ENCODE data around the gene CNTNAP2. TPM values are rescaled to one million over a fixed set of nuclear protein-coding genes. Genes with fewer than 3 reads are reported as not detected.
A peak's percentile ranks its signal among the peaks of the same experiment; 100 is the strongest.

CNTNAP2 gene
- polyA plus RNA-seq, 1 experiment, result not detected

- ChIA-PET CTCF (no interaction called here), POLR2A (no interaction called here)
- TF ChIP-seq, protein P1, sequence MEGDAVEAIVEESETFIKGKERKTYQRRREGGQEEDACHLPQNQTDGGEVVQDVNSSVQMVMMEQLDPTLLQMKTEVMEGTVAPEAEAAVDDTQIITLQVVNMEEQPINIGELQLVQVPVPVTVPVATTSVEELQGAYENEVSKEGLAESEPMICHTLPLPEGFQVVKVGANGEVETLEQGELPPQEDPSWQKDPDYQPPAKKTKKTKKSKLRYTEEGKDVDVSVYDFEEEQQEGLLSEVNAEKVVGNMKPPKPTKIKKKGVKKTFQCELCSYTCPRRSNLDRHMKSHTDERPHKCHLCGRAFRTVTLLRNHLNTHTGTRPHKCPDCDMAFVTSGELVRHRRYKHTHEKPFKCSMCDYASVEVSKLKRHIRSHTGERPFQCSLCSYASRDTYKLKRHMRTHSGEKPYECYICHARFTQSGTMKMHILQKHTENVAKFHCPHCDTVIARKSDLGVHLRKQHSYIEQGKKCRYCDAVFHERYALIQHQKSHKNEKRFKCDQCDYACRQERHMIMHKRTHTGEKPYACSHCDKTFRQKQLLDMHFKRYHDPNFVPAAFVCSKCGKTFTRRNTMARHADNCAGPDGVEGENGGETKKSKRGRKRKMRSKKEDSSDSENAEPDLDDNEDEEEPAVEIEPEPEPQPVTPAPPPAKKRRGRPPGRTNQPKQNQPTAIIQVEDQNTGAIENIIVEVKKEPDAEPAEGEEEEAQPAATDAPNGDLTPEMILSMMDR (IDR thresholded peaks at IDR 0.05; ENCODE audit: insufficient read depth, low read depth, low read length), result no peak
- Histone ChIP-seq H3K27me3 (ENCODE audit: control insufficient read depth, insufficient read depth, low read length) (no peaks in the 10 kb centered on the region), H3K4me3 (ENCODE audit: low read depth, low read length) (no peak overlapping the region), H3K36me3 (ENCODE audit: control insufficient read depth, insufficient read depth, low read length) (no peaks in the 10 kb centered on the region)
- DNase-seq (ENCODE audit: low read depth), result no peak
These were observed 22.3 kb downstream of the CNTNAP2 start for GRCh38 chr7:146138926-146139325.

DNA sequence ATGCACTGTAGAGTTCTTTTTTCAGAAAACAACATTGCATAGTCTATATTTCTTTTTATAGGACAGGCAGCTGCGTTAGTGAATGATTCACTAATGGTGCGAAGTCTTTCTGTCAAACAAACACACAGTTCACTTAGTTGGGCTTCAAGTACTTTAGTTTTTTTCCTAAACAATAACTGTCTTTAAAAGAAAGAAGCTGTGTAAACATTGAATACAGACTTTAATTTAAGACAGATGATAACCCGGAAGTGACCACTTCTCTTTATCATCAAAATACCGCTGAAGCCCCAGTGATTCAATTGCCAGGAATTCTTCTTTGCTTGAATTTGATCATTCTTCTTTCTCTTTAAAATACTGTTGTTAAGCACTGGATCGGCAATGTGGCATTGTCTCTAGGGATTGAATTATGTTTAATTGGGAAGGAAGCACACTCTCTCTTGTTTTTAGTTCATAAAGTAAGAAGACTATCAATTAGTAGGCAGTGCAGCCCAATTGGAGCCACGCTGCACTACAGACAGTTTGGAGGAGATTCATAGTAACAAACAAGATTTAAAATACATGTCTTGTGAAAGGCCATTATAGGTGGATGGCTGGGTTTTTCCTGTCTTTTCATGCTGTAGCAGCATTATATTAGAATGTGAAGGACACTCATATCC, 30.4 kb downstream of the CNTNAP2 start:
- TF ChIP-seq, protein P1 (IDR thresholded peaks at IDR 0.05; ENCODE audit: insufficient read depth, low read depth, low read length), result no peak
- Histone ChIP-seq H3K36me3 (ENCODE audit: control insufficient read depth, insufficient read depth, low read length) (no peaks in the 10 kb centered on the region), H3K27me3 (ENCODE audit: control insufficient read depth, insufficient read depth, low read length) (no peaks in the 10 kb centered on the region), H3K4me3 (ENCODE audit: low read depth, low read length) (no peak overlapping the region)
- POLR2A ChIA-PET, result no interaction called here
- DNase-seq (ENCODE audit: low read depth), result peak; percentile 51
- CTCF ChIA-PET, result interaction anchor here (1.4 kb wide), 1 partner anchor 10 kb away, joined by 4 read pairs; no protein-coding TSS in a partner anchor

DNA sequence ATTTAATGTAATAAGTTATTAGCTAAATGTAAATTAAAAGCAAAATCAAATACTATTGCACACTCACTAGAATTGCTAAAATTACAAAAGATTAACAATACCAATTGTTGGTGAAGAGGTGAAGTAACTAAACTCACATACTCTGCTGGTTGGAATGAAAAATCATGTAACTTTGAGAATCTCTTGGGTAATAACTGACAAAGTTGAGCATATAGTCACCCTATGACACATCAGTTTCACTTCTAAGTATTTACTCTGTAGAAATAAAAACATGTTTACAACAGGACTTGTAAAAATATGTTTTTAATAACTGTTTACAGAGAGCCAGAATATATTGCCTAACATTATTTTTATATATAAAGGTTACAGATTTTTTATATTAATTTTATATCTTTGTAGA, 33.6 kb downstream of the CNTNAP2 start:
- Histone ChIP-seq H3K27me3 (ENCODE audit: control insufficient read depth, insufficient read depth, low read length) (no peaks in the 10 kb centered on the region), H3K4me3 (ENCODE audit: low read depth, low read length) (no peak overlapping the region), H3K36me3 (ENCODE audit: control insufficient read depth, insufficient read depth, low read length) (no peaks in the 10 kb centered on the region)
- ChIA-PET CTCF (no interaction called here), POLR2A (no interaction called here)
- DNase-seq (ENCODE audit: low read depth), result no peak
- TF ChIP-seq, protein P1 (IDR thresholded peaks at IDR 0.05; ENCODE audit: insufficient read depth, low read depth, low read length), result no peak

GRCh38 chr7:146172112-146172511, 55.5 kb downstream of the CNTNAP2 start:
- Histone ChIP-seq H3K36me3 (ENCODE audit: control insufficient read depth, insufficient read depth, low read length) (no peaks in the 10 kb centered on the region), H3K4me3 (ENCODE audit: low read depth, low read length) (no peak overlapping the region), H3K27me3 (ENCODE audit: control insufficient read depth, insufficient read depth, low read length) (no peaks in the 10 kb centered on the region)
- no peak for DNase-seq (ENCODE audit: low read depth)
- ChIA-PET CTCF (no interaction called here), POLR2A (no interaction called here)
- TF ChIP-seq, protein P1 (IDR thresholded peaks at IDR 0.05; ENCODE audit: insufficient read depth, low read depth, low read length), result no peak

- ChIA-PET CTCF (interaction anchor here (0.6 kb wide), 1 partner anchor 55 kb away, joined by 3 read pairs; no protein-coding TSS in a partner anchor), POLR2A (no interaction called here)
- TF ChIP-seq, protein P1 (IDR thresholded peaks at IDR 0.05; ENCODE audit: insufficient read depth, low read depth, low read length), result no peak
- Histone ChIP-seq H3K36me3 (ENCODE audit: control insufficient read depth, insufficient read depth, low read length) (no peaks in the 10 kb centered on the region), H3K4me3 (ENCODE audit: low read depth, low read length) (no peak overlapping the region), H3K27me3 (ENCODE audit: control insufficient read depth, insufficient read depth, low read length) (no peaks in the 10 kb centered on the region)
- no peak for DNase-seq (ENCODE audit: low read depth)
These were observed 59.1 kb downstream of the CNTNAP2 start for GRCh38 chr7:146175716-146176115.

Data from BJ (cell line).